IPS-18a (cell line): ENCODE results near the gene RUSC2.
"Not testable (repeated sequence)": the region's sequence is repeated elsewhere in the genome, so short reads cannot be mapped to it uniquely, and the experiment has no call there.

Source experiments
- H3K27ac ChIP-seq: one replicate; pipeline ENCODE4 v1.5.1; 2013; ENCODE audit warnings: low read length
- H3K27me3 ChIP-seq: one replicate; pipeline ENCODE4 v1.6.1; 2013; ENCODE audit warnings: mild to moderate bottlenecking, low read length; ENCODE audit not compliant: control insufficient read depth, insufficient read depth
- H3K36me3 ChIP-seq: one replicate; pipeline ENCODE4 v1.6.1; 2013; ENCODE audit warnings: low read depth, low read length; ENCODE audit not compliant: control insufficient read depth
- H3K4me1 ChIP-seq: one replicate; pipeline ENCODE4 v1.6.1; 2013; ENCODE audit warnings: low read depth, low read length; ENCODE audit not compliant: control insufficient read depth
- H3K4me3 ChIP-seq: one replicate; pipeline ENCODE4 v1.5.1; 2013; ENCODE audit warnings: low read length
- H3K9ac ChIP-seq: one replicate; pipeline ENCODE4 v1.6.1; 2013; ENCODE audit warnings: mild to moderate bottlenecking, low read length, moderate library complexity
- H3K9me3 ChIP-seq: one replicate; pipeline ENCODE4 v1.6.1; 2013; ENCODE audit warnings: low read depth, low read length; ENCODE audit not compliant: control insufficient read depth

Gene RUSC2

GRCh38 chr9:35481347-35481975 lies 8.4 kb upstream of the RUSC2 start:
- Histone ChIP-seq H3K9ac (no peak overlapping the region), H3K27ac (no peak overlapping the region), H3K27me3 (no peaks in the 10 kb centered on the region), H3K4me1 (no peaks in the 10 kb centered on the region), H3K4me3 (no peak overlapping the region), H3K9me3 (no peaks in the 10 kb centered on the region), H3K36me3 (no peaks in the 10 kb centered on the region)

GRCh38 chr9:35482071-35482470 lies 7.8 kb upstream of the RUSC2 start:
- Histone ChIP-seq H3K9ac (no peak overlapping the region), H3K36me3 (no peaks in the 10 kb centered on the region), H3K4me1 (no peaks in the 10 kb centered on the region), H3K27me3 (no peaks in the 10 kb centered on the region), H3K9me3 (no peaks in the 10 kb centered on the region), H3K27ac (no peak overlapping the region), H3K4me3 (no peak overlapping the region)

- Histone ChIP-seq H3K27ac (no peak overlapping the region), H3K36me3 (no peaks in the 10 kb centered on the region), H3K4me3 (no peak overlapping the region), H3K27me3 (no peaks in the 10 kb centered on the region), H3K9ac (no peak overlapping the region), H3K9me3 (no peaks in the 10 kb centered on the region), H3K4me1 (peaks cover 8% of the 10 kb centered on the region)
Observed at GRCh38 chr9:35484406-35484805, 5.5 kb upstream of the RUSC2 start.

- no peak overlapping the region for H3K27ac ChIP-seq
- H3K27me3 ChIP-seq, result peaks cover 8% of the 10 kb centered on the region
- H3K4me3 ChIP-seq, result no peak overlapping the region
- H3K9me3 ChIP-seq, result no peaks in the 10 kb centered on the region
- no peak overlapping the region for H3K9ac ChIP-seq
- no peaks in the 10 kb centered on the region for H3K36me3 ChIP-seq
- peaks cover 8% of the 10 kb centered on the region for H3K4me1 ChIP-seq
Observed at GRCh38 chr9:35487081-35487480, 2.8 kb upstream of the RUSC2 start.

GRCh38 chr9:35488021-35488420 lies 1.9 kb upstream of the RUSC2 start:
- Histone ChIP-seq H3K9me3 (no peaks in the 10 kb centered on the region), H3K9ac (no peak overlapping the region), H3K4me1 (peaks cover 8% of the 10 kb centered on the region), H3K36me3 (no peaks in the 10 kb centered on the region), H3K4me3 (no peak overlapping the region), H3K27me3 (peaks cover 8% of the 10 kb centered on the region), H3K27ac (no peak overlapping the region)

GRCh38 chr9:35488566-35489312 lies 1.2 kb upstream of the RUSC2 start:
- Histone ChIP-seq H3K9ac (peak overlapping the region; percentile 85), H3K4me3 (peak overlapping the region; percentile 91), H3K4me1 (peaks cover 8% of the 10 kb centered on the region), H3K27ac (no peak overlapping the region), H3K9me3 (no peaks in the 10 kb centered on the region), H3K27me3 (peaks cover 8% of the 10 kb centered on the region), H3K36me3 (no peaks in the 10 kb centered on the region)

GRCh38 chr9:35490155-35490909 lies 421 bp downstream of the RUSC2 start:
- Histone ChIP-seq H3K4me1 (peaks cover 8% of the 10 kb centered on the region), H3K27ac (no peak overlapping the region), H3K4me3 (peak overlapping the region; percentile 91), H3K9ac (peak overlapping the region; percentile 85), H3K9me3 (no peaks in the 10 kb centered on the region), H3K27me3 (peaks cover 8% of the 10 kb centered on the region), H3K36me3 (no peaks in the 10 kb centered on the region)

- H3K27me3 ChIP-seq, result peaks cover 8% of the 10 kb centered on the region
- peak overlapping the region; percentile 91 for H3K4me3 ChIP-seq
- no peaks in the 10 kb centered on the region for H3K9me3 ChIP-seq
- no peaks in the 10 kb centered on the region for H3K36me3 ChIP-seq
- peaks cover 8% of the 10 kb centered on the region for H3K4me1 ChIP-seq
- peak overlapping the region; percentile 85 for H3K9ac ChIP-seq
- H3K27ac ChIP-seq, result no peak overlapping the region
Observed at GRCh38 chr9:35490910-35491465, 1.1 kb downstream of the RUSC2 start.

GRCh38 chr9:35493119-35493518 lies 3.2 kb downstream of the RUSC2 start:
- not testable (repeated sequence) for H3K9me3 ChIP-seq, H3K36me3 ChIP-seq, H3K4me3 ChIP-seq, H3K9ac ChIP-seq, H3K27me3 ChIP-seq, H3K4me1 ChIP-seq, H3K27ac ChIP-seq

GRCh38 chr9:35495984-35496383 lies 6.1 kb downstream of the RUSC2 start:
- no peaks in the 10 kb centered on the region for H3K4me1 ChIP-seq
- no peaks in the 10 kb centered on the region for H3K9me3 ChIP-seq
- no peak overlapping the region for H3K27ac ChIP-seq
- H3K9ac ChIP-seq, result no peak overlapping the region
- peaks cover 2% of the 10 kb centered on the region for H3K27me3 ChIP-seq
- no peaks in the 10 kb centered on the region for H3K36me3 ChIP-seq
- H3K4me3 ChIP-seq, result no peak overlapping the region

GRCh38 chr9:35498245-35498644 lies 8.3 kb downstream of the RUSC2 start:
- not testable (repeated sequence) for H3K36me3 ChIP-seq, H3K9ac ChIP-seq, H3K27me3 ChIP-seq, H3K4me3 ChIP-seq, H3K4me1 ChIP-seq, H3K27ac ChIP-seq, H3K9me3 ChIP-seq
